ENCODE results near the gene STAT1.

Gene STAT1

DNA sequence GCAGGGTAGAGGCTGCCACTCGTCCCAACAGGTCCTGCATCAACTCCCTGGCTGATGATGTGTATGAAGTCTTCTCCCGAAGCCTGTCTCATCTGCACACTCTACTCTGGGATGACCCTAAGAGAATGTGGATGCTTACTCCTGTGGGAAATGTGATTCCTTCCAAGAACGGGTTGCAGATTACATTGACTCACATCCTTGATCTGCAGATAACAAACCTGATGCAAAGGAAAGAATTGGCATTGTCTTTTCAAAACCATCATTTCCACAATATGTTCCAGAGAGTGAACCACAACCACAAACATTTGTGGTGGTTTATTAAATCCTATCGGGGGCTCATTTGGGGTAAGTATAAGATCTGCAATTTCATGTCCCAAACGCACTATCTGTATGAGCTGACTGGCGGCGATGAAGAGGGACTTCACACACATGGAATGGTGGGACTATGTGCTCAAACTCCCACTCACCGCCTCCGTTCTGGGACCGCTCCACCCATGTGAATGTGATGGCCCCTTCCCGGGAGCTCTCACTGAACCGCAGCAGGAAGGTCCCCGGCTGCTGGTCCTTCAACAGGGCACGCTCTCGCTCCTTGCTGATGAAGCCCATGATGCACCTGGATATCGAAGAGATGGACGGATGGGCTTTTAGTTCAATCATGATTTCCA is 35.5 kb downstream of the STAT1 start:
- H3K4me3 ChIP-seq = no peak overlapping the region
- no peak for TF ChIP-seq CTCF (IDR thresholded peaks at IDR 0.05)
- no peak for DNase-seq (ENCODE audit: low spot score)
- H3K27ac ChIP-seq = no peak overlapping the region

DNA sequence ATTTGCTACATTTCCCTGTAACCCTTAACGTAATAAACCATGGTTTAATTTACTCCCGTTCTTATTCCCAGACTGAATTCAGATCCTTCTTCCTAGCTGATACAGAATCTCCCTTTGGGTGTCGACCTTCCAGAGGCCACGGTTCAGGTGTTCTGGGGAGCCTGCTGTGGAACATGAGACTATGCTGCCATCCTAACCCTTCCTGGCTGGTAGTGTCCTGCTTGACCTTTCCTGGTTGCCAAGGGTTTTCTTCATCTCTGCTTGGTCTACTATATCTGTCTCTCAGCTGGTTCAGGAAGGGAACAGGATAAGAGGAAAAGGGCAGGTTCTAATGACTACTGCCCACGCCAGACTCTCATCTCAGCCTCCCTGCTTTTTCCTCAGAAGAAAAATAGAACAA is 36.5 kb downstream of the STAT1 start:
- no peak overlapping the region for H3K27ac ChIP-seq
- no peak overlapping the region for H3K4me3 ChIP-seq
- no peak for TF ChIP-seq CTCF (IDR thresholded peaks at IDR 0.05)
- DNase-seq (ENCODE audit: low spot score) = no peak

GRCh38 chr2:190976521-190976920 is 37.5 kb downstream of the STAT1 start:
- TF ChIP-seq CTCF (IDR thresholded peaks at IDR 0.05) = no peak
- Histone ChIP-seq H3K27ac (no peak overlapping the region), H3K4me3 (no peak overlapping the region)
- DNase-seq (ENCODE audit: low spot score) = no peak

DNA sequence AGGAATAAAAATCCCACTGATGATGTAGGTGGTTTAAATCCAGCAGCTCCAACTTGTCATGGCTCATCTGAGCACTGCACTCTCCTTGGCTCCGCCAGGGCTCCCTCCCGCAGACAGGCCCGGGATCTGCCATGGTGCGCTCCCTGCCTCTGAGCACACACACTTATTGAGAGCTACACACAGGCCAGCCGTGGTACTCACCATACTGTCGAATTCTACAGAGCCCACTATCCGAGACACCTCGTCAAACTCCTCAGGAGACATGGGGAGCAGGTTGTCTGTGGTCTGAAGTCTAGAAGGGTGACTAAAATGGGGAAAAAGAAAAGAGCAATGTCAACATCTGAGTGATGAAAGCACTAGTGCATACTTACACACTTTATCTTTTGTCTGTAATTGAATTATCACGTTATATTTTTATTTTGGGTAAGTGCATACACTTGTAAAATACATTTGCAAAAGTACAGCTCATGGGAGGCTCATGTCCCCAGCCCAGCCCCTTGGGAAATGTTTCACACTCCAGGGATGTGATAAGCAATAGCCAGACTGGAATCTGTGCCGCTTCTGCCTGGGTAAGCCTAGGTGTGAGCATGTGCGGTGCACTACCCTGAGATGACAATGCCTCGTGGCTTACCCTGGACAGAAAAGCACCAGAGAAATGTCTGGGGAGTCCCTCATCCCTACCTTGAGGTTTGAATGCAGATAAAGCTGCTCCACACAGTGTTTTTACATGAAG is 39.2 kb downstream of the STAT1 start:
- no peak overlapping the region for H3K4me3 ChIP-seq
- H3K27ac ChIP-seq = peak overlapping the region in 1 of 2 donors; percentile 7
- no peak for DNase-seq (ENCODE audit: low spot score)
- no peak for TF ChIP-seq CTCF (IDR thresholded peaks at IDR 0.05)

GRCh38 chr2:190973726-190974628 is 40.0 kb downstream of the STAT1 start:
- peak overlapping the region in 1 of 2 donors; percentile 50 for H3K27ac ChIP-seq
- H3K4me3 ChIP-seq = no peak overlapping the region
- DNase-seq (ENCODE audit: low spot score) = no peak
- no peak for TF ChIP-seq CTCF (IDR thresholded peaks at IDR 0.05)

DNA sequence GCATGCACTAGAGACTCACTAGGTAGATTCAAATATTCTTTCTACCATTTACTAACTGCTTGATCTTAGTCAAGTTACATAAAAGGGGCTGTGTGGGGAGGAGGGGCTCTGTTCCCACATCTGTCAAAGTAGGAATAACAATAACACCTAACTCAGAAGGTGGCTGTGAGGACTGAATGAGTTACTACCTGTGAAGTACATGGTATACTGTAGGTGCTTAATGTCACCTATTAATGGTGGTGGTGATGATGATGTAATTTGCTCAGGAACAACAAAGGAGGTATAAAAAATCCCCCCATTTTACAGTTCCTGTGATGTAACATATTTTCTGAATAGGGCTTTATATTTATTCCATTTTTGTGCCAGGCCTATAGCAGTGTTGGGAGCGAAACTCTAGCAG is 40.7 kb downstream of the STAT1 start:
- Histone ChIP-seq H3K27ac (peak overlapping the region in 1 of 2 donors; percentile 50), H3K4me3 (no peak overlapping the region)
- DNase-seq (ENCODE audit: low spot score) = no peak
- no peak for TF ChIP-seq CTCF (IDR thresholded peaks at IDR 0.05)
